Loucy (cell line): ENCODE results near the gene DCDC2B.

Source experiments
- CTCF ChIP-seq: fragments of 200-600 bp; sonication (generic); conservative IDR thresholded peaks from 2 replicates; pipeline ENCODE4 v1.5.1; 2014; ENCODE audit warnings: mild to moderate bottlenecking, antibody characterized with exemption, low read length
- EZH2phosphoT487 ChIP-seq: fragments of 200-600 bp; IDR thresholded peaks from 2 replicates; pipeline ENCODE4 v1.6.1; 2018; ENCODE audit warnings: antibody characterized with exemption, mild to moderate bottlenecking, moderate library complexity, borderline replicate concordance

GRCh38 chr1:32216566-32216965 lies 7.7 kb downstream of the DCDC2B start:
- no peak for TF ChIP-seq CTCF
- no peak for TF ChIP-seq EZH2phosphoT487
